Kidney epithelial cell (primary cell): Measurements from ENCODE around the gene GDF2. TPM values are rescaled to one million over a fixed set of nuclear protein-coding genes. Genes with fewer than 3 reads are reported as not detected.

ENCODE experiments used
- DNase-seq: peaks from one replicate; pipeline ENCODE4 v3.0.0-alpha.2; 2010; ENCODE audit warnings: low read depth
- H3K27me3 ChIP-seq: 2 replicates; pipeline ENCODE4 v1.6.0; 2011; ENCODE audit warnings: low read length; ENCODE audit not compliant: control insufficient read depth, insufficient read depth
- H3K36me3 ChIP-seq: 2 replicates; pipeline ENCODE4 v1.5.1; 2011; ENCODE audit warnings: low read length; ENCODE audit not compliant: control insufficient read depth, insufficient read depth
- H3K4me3 ChIP-seq: 2 replicates; pipeline ENCODE4 v1.5.1; 2011; ENCODE audit warnings: low read depth, mild to moderate bottlenecking, control low read depth, low read length
- CTCF ChIP-seq: IDR thresholded peaks from 2 replicates; pipeline ENCODE4 v1.5.1; 2011; ENCODE audit warnings: mild to moderate bottlenecking, moderate library complexity, low read length, control low read depth, inconsistent platforms; ENCODE audit not compliant: insufficient read depth, poor library complexity, severe bottlenecking
- total RNA-seq: library from RNA; depleted of rRNA; stranded (reverse); fragments of >200 nt; gene quantifications from 2 replicates; pipeline ENCODE4 v1.2.3, GENCODE V29; 2015

Gene GDF2
- total RNA-seq, 1 donor from 2014 or later, result not detected

- DNase-seq, result no peak
- peaks cover 3% of the 10 kb centered on the region for H3K27me3 ChIP-seq
- no peak overlapping the region for H3K4me3 ChIP-seq
- no peak for TF ChIP-seq CTCF
- H3K36me3 ChIP-seq, result no peaks in the 10 kb centered on the region
Observed at GRCh38 chr10:47332371-47332770, 10.1 kb downstream of the GDF2 start.

GRCh38 chr10:47332946-47333345 lies 10.7 kb downstream of the GDF2 start:
- no peak overlapping the region for H3K4me3 ChIP-seq
- no peaks in the 10 kb centered on the region for H3K36me3 ChIP-seq
- DNase-seq, result no peak
- TF ChIP-seq CTCF, result no peak
- peaks cover 3% of the 10 kb centered on the region for H3K27me3 ChIP-seq

GRCh38 chr10:47333532-47333931 lies 11.3 kb downstream of the GDF2 start:
- Histone ChIP-seq H3K4me3 (no peak overlapping the region), H3K36me3 (no peaks in the 10 kb centered on the region), H3K27me3 (peaks cover 3% of the 10 kb centered on the region)
- TF ChIP-seq CTCF, result no peak
- DNase-seq, result no peak

- Histone ChIP-seq H3K4me3 (no peak overlapping the region), H3K27me3 (peaks cover 6% of the 10 kb centered on the region), H3K36me3 (no peaks in the 10 kb centered on the region)
- DNase-seq, result no peak
- TF ChIP-seq CTCF, result no peak
Observed at GRCh38 chr10:47334466-47335295, 12.4 kb downstream of the GDF2 start.

- Histone ChIP-seq H3K36me3 (no peaks in the 10 kb centered on the region), H3K27me3 (peaks cover 6% of the 10 kb centered on the region), H3K4me3 (no peak overlapping the region)
- TF ChIP-seq CTCF, result no peak
- DNase-seq, result no peak
Observed at GRCh38 chr10:47335906-47336305, 13.7 kb downstream of the GDF2 start.
